ENCODE data around the gene L3MBTL2. TPM values are rescaled to one million over a fixed set of nuclear protein-coding genes. Genes with fewer than 3 reads are reported as not detected.
A peak's percentile ranks its signal among the peaks of the same experiment; 100 is the strongest.

The L3MBTL2 gene
- total and polyA plus RNA-seq, 9 of the 15 experiments (the other 6 are each of a cell fraction or from before 2014, with no cell fraction given), result 10.3 to 23.1 (median 18.6) TPM

GRCh38 chr22:41203118-41203517 is 2.0 kb upstream of the L3MBTL2 start:
- no peak for TF ChIP-seq RBM14 (IDR thresholded peaks at IDR 0.05; ENCODE audit: borderline replicate concordance, insufficient read depth, low read depth, low read length)
- no peak for TF ChIP-seq TEAD2 (tag; IDR thresholded peaks at IDR 0.05)
- peak; percentile 87 for TF ChIP-seq RBM25 (IDR thresholded peaks at IDR 0.05; ENCODE audit: low read depth, low read length, severe bottlenecking)
- peak; percentile 48; the same call in 1 of the 2 replicates for TF ChIP-seq ZNF121 (CRISPR knock-in tag; conservative IDR thresholded peaks at IDR 0.05)
- no peak for TF ChIP-seq ZNF444 (CRISPR knock-in tag; IDR thresholded peaks at IDR 0.05)
- peak; percentile 56 for TF ChIP-seq BCOR (IDR thresholded peaks at IDR 0.05)
- TF ChIP-seq SMARCA5 (IDR thresholded peaks at IDR 0.05), result 0 out of 2 replicates have a peak, but pooled peaks have one; percentile 21
- no peak for TF ChIP-seq ZNF609 (CRISPR knock-in tag; IDR thresholded peaks at IDR 0.05; ENCODE audit: borderline replicate concordance)
- H2AFZ ChIP-seq (ENCODE audit: low read depth, low read length), result no peak overlapping the region
- FAIRE-seq (no peak), ATAC-seq (no peak), DNase-seq (ENCODE audit: extremely low read depth in 1 of 4, low spot score in 3 of 4) (no peak)
- WGBS (ENCODE audit: insufficient coverage, low coverage, missing lambda C conversion rate), result 50% methylated on average over 2 of the region's 2 CpGs
- BruUV-seq (replicated peaks), result no TSS peak
- H3K4me1 ChIP-seq (replicated peaks in 1 of 2; ENCODE audit: control insufficient read depth in 2 of 2, insufficient read depth in 2 of 2, low read length in 2 of 2), result peaks cover 2 to 12% of the 10 kb centered on the region in 2 experiments; a peak in 3 of 5 replicates
- no peak overlapping the region for H3K4me3 ChIP-seq
- no peaks in the 10 kb centered on the region for H3K27me3 ChIP-seq (ENCODE audit: control insufficient read depth in 2 of 2, insufficient read depth in 2 of 2, low read length in 2 of 2)
- H3K9me3 ChIP-seq (replicated peaks; ENCODE audit: control insufficient read depth, insufficient read depth, low read depth, low read length), result no peaks in the 10 kb centered on the region
- H4K20me1 ChIP-seq (replicated peaks; ENCODE audit: control insufficient read depth, insufficient read depth, low read length), result no peaks in the 10 kb centered on the region
- CTCF ChIA-PET (ENCODE audit: low intra/inter-chr PET ratio), result no interaction called here
- no peaks in the 10 kb centered on the region for H3K9me1 ChIP-seq (ENCODE audit: control insufficient read depth, insufficient read depth, low read length)
- no peak overlapping the region for H3K9ac ChIP-seq (ENCODE audit: insufficient read depth in 1 of 2, low read depth in 2 of 2, low read length in 2 of 2)
- H3K36me3 ChIP-seq (ENCODE audit: control insufficient read depth, insufficient read depth, low read length), result peaks cover 5% of the 10 kb centered on the region; the same call in 2 of the 3 replicates
- peaks cover 19% of the 10 kb centered on the region for H3K79me2 ChIP-seq (ENCODE audit: control insufficient read depth, insufficient read depth, low read length)
- no peak overlapping the region for H3K27ac ChIP-seq (ENCODE audit: extremely low read depth, low read depth, low read length)
- POLR2A ChIA-PET, result no interaction called here
- in situ Hi-C loops (cut with MboI), result no loop called here
- no peak overlapping the region for H3K4me2 ChIP-seq (ENCODE audit: insufficient read depth, low read length)
- intact Hi-C loops (cut with micrococcal nuclease), result no loop called here

All from K562 (cell line).